Upper lobe of left lung (tissue), 6 donors: Measurements from ENCODE around the gene ARRDC4. TPM values are rescaled to one million over a fixed set of nuclear protein-coding genes. Genes with fewer than 3 reads are reported as not detected.

Source experiments
- ATAC-seq, 2 donors: fragments of 200-7000 bp; cut with Tn5 transposase; one replicate each; pipeline ENCODE4 v1.9.1; 2022; ENCODE audit warnings: mild to moderate bottlenecking in 2 of 2, moderate library complexity in 2 of 2; ENCODE audit not compliant: low FRiP score in 2 of 2
- DNase-seq, 2 donors: peaks; one replicate each; pipeline ENCODE4 v3.0.0-alpha.2; 2019 to 2020
- H3K27ac ChIP-seq, 4 donors: fragments of 200-600 bp; sonication (generic); one replicate each; pipeline ENCODE4 v1.5.1; 2016 to 2019
- H3K27me3 ChIP-seq, 4 donors: fragments of 200-600 bp; sonication (generic); one replicate each; pipeline ENCODE4 v1.5.1; 2017 to 2019
- H3K36me3 ChIP-seq, 4 donors: fragments of 200-600 bp; sonication (generic); one replicate each; pipeline ENCODE4 v1.5.1; 2016 to 2019
- H3K4me1 ChIP-seq, 4 donors: fragments of 200-600 bp; sonication (generic); one replicate each; pipeline ENCODE4 v1.5.1; 2018 to 2019
- H3K4me3 ChIP-seq, 4 donors: fragments of 200-600 bp; sonication (generic); one replicate each; pipeline ENCODE4 v1.5.1; 2017 to 2019; ENCODE audit warnings: mild to moderate bottlenecking in 2 of 4, moderate library complexity in 1 of 4
- H3K9me3 ChIP-seq, 4 donors: fragments of 200-600 bp; sonication (generic); one replicate each; pipeline ENCODE4 v1.5.1; 2018 to 2019
- EP300 ChIP-seq, 4 donors: sonication (generic); formaldehyde crosslinking; IDR thresholded peaks; one replicate each; pipeline ENCODE4 v1.5.1; 2017; ENCODE audit warnings: antibody characterized with exemption in 4 of 4, control low read depth in 2 of 4
- POLR2A ChIP-seq, 4 donors: fragments of 450-650 bp; IDR thresholded peaks; one replicate each; pipeline ENCODE4 v1.5.1; 2016 to 2017; ENCODE audit warnings: antibody characterized with exemption in 4 of 4, mild to moderate bottlenecking in 2 of 4
- POLR2AphosphoS5 ChIP-seq, 2 donors: sonication (generic); formaldehyde crosslinking; IDR thresholded peaks; one replicate each; pipeline ENCODE4 v1.5.1; 2017; ENCODE audit warnings: antibody characterized with exemption in 2 of 2
- WGBS, 2 donors: methylation state at CpG; one replicate each; pipeline ENCODE4 v1.1.5; 2017 to 2018; 5-methylcytosine and 5-hydroxymethylcytosine counted together
- total RNA-seq, 6 donors: library from RNA; depleted of rRNA in 4 of 6; stranded (reverse); fragments of >200 nt in 4 of 6; gene quantifications; one replicate each; pipeline versions ENCODE4 v1.1.0 to v1.2.1, GENCODE V29; 2016 to 2021
- TF ChIP-seq, protein P1 (sequence below), 6 experiments: fragments of 450-650 bp in 4 of 6; fragments of 200-600 bp in 2 of 6; sonication (generic) in 2 of 6; IDR thresholded peaks; one replicate each; pipeline ENCODE4 v1.5.1; 2016 to 2019; ENCODE audit warnings: antibody characterized with exemption in 6 of 6
- donor health status: DM: no; HTN: no; CAD: no; lungs with moderate emphysema.
- donor health status: DM: no; HTN: yes; CAD: no; lungs with severe emphysema.

ARRDC4 gene
- total RNA-seq, 6 donors from 2014 or later, result 26.3 to 51.3 (median 36.3) TPM

GRCh38 chr15:97995192-97995591 lies 34.7 kb downstream of the ARRDC4 start:
- Histone ChIP-seq H3K4me1 (peaks cover 0 to 13% (median 2%) of the 10 kb centered on the region in 4 donors), H3K4me3 (no peak overlapping the region), H3K27me3 (no peaks in the 10 kb centered on the region), H3K27ac (no peak overlapping the region), H3K36me3 (no peaks in the 10 kb centered on the region), H3K9me3 (no peaks in the 10 kb centered on the region)
- TF ChIP-seq, protein P1, sequence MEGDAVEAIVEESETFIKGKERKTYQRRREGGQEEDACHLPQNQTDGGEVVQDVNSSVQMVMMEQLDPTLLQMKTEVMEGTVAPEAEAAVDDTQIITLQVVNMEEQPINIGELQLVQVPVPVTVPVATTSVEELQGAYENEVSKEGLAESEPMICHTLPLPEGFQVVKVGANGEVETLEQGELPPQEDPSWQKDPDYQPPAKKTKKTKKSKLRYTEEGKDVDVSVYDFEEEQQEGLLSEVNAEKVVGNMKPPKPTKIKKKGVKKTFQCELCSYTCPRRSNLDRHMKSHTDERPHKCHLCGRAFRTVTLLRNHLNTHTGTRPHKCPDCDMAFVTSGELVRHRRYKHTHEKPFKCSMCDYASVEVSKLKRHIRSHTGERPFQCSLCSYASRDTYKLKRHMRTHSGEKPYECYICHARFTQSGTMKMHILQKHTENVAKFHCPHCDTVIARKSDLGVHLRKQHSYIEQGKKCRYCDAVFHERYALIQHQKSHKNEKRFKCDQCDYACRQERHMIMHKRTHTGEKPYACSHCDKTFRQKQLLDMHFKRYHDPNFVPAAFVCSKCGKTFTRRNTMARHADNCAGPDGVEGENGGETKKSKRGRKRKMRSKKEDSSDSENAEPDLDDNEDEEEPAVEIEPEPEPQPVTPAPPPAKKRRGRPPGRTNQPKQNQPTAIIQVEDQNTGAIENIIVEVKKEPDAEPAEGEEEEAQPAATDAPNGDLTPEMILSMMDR (IDR thresholded peaks at IDR 0.05), result no peak
- no peak for TF ChIP-seq POLR2A (IDR thresholded peaks at IDR 0.05)
- no peak for TF ChIP-seq EP300 (IDR thresholded peaks at IDR 0.05)
- TF ChIP-seq POLR2AphosphoS5 (IDR thresholded peaks at IDR 0.05), result no peak
- DNase-seq (no peak), ATAC-seq (no peak)
- WGBS, 2 donors, result 79% methylated on average over 3 of the region's 3 CpGs

- Histone ChIP-seq H3K27me3 (no peaks in the 10 kb centered on the region), H3K4me1 (peaks cover 0 to 13% (median 2%) of the 10 kb centered on the region in 4 donors), H3K36me3 (no peaks in the 10 kb centered on the region), H3K4me3 (no peak overlapping the region), H3K27ac (no peak overlapping the region), H3K9me3 (no peaks in the 10 kb centered on the region)
- DNase-seq (no peak), ATAC-seq (no peak)
- WGBS, 2 donors, result 43 to 44% methylated on average over 5 of the region's 5 CpGs
- no peak for TF ChIP-seq POLR2A (IDR thresholded peaks at IDR 0.05)
- TF ChIP-seq, protein P1 (IDR thresholded peaks at IDR 0.05), result peak in 2 of 6 experiments; percentile 9 to 20
Observed at GRCh38 chr15:97995881-97996603, 35.5 kb downstream of the ARRDC4 start.

DNA sequence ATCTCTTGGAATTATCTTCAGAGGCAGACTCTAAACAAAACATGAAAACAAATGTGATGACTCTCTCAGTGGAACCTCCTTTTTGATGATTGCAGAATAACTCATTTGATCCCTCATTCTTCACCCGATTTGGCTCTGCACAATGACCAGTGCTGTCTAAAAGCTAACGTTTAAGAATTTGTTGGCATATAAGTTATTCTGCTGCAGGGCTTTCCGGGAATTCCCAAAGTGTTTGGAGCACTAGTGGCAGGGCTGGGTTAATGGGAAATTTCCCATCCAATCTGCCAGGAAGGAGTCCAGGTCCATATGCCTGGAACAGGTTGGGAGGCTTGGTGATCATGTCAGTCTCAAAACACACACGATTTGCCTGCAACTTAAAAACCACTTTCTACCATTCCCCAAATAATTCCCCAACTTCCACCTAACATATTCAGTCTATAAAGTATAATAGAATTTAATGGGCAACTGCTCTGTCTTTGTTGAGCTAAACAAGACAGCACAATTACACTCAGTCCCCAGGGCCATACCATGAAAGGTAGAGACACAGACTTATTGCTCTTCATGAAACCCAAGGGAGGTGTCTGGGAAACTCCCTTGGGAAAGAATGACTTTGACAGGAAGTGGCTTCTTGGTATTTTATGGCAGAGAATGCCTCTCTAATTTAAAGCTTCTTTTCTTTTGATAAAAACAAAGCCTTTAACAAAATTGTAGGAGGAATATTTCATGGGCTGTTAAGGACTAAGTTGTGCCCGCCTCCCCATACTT lies 38.0 kb downstream of the ARRDC4 start:
- ATAC-seq, result no peak
- Histone ChIP-seq H3K27ac (no peak overlapping the region), H3K36me3 (no peaks in the 10 kb centered on the region), H3K4me1 (peaks cover 0 to 13% (median 2%) of the 10 kb centered on the region in 4 donors), H3K27me3 (no peaks in the 10 kb centered on the region), H3K9me3 (no peaks in the 10 kb centered on the region), H3K4me3 (no peak overlapping the region)
- 83 to 87% methylated on average over 5 of the region's 5 CpGs for WGBS, 2 donors
- no peak for DNase-seq
- no peak for TF ChIP-seq POLR2A (IDR thresholded peaks at IDR 0.05)
- no peak for TF ChIP-seq EP300 (IDR thresholded peaks at IDR 0.05)
- TF ChIP-seq, protein P1 (IDR thresholded peaks at IDR 0.05), result no peak
- TF ChIP-seq POLR2AphosphoS5 (IDR thresholded peaks at IDR 0.05), result no peak

DNA sequence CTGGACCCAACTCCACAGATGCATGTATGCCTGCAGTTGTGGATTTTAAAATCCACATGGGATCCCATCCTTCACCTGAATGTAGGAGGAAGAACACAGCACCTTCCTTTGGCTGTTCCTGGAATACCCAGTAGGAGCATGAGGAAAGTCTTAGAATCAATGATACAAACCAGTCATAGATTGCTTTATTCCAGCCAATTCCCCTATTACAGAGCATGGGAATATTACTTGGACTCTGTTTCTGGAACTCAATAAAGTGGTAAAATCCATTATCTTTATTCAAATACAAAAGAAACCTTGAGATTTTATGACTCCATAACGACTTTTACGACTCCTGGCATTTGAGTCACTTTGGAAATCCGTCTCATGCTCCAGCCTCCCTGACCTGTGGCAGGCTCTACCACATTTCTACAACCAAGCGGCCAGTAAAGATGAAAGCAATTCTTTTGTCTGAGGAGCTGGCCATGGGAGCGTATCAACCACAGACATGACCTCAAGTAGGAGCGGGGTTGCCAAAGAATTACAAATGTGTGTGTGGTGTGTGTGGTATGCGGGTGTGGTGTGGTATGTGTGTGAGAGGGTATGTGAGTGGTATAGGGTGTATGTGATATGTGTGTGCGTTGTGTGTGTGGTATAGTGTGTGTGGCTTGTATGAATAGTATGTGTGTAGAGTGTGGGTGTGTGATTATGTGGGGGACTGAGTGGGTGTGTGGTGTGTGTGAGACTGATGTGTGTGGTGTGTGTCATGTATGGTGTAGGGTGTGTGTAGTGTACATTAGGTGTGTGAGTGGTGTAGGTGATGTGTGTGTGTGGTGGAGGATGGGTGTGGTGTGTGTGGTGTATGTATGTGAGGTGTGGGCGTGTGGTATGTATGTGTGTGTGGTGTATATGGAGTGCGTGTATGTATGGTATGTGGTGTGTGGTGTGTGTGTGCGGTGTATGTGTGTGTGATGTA lies 40.0 kb downstream of the ARRDC4 start:
- no peak for DNase-seq
- H3K27me3 ChIP-seq, result no peaks in the 10 kb centered on the region
- no peaks in the 10 kb centered on the region for H3K36me3 ChIP-seq
- ATAC-seq, result peak; percentile 31 to 50
- no peak overlapping the region for H3K27ac ChIP-seq
- WGBS, 2 donors, result 79 to 83% methylated on average over 10 to 11 of the region's 11 CpGs
- TF ChIP-seq, protein P1 (IDR thresholded peaks at IDR 0.05), result no peak
- TF ChIP-seq POLR2A (IDR thresholded peaks at IDR 0.05) (no peak), POLR2AphosphoS5 (IDR thresholded peaks at IDR 0.05) (no peak)
- H3K9me3 ChIP-seq, result no peaks in the 10 kb centered on the region
- H3K4me1 ChIP-seq, result peaks cover 0 to 7% (median 2%) of the 10 kb centered on the region in 4 donors
- no peak overlapping the region for H3K4me3 ChIP-seq
